ENCODE measurements around the gene SYT7.
"Not testable (repeated sequence)": the region's sequence is repeated elsewhere in the genome, so short reads cannot be mapped to it uniquely, and the experiment has no call there.

Gene SYT7

DNA sequence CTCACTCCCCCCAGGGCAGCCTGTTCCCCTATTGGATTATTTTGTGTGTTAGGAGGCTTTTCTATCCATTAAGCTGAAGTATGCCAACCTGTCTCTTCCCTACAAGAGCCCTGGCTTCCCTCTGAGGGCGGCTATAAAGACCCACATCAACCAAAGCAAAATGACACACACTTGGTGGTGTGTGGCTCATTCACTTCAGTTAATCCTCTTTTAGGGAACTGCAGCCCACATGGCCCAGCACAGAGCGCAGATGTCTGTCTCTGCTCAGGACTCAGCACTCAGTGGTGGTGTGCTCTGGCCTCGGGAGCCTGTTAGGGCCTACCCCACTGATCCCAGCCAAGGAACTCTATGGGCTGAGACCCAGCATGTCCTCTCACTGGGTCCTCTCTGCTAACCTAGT lies 104.5 kb downstream of the SYT7 start:
- no CpG with 5 or more reads among the region's 3 CpGs for WGBS (ENCODE audit: insufficient coverage, insufficient read length)
- no peak overlapping the region for H3K27ac ChIP-seq (ENCODE audit: low read length)
- DNase-seq (ENCODE audit: low read depth, low spot score): no peak

DNA sequence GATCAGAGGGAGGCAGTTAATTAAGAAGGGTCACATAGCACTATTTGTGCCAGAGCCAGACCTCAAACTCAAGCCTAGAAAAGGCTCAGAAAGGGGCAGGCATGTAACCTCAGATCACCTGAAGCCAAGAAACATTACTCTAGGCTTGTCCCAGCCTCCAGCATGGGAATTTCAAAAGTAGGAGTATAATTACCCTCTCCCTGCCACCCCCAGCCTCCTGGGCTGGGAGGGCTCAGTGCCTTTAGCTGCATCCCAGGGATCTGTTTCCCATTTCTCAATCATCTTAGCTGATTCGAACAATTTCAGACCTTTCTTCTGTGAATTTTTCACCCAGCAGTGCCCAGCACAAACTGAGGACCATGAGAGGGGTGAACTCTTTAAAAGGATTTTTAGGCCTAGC lies 105.4 kb downstream of the SYT7 start:
- Histone ChIP-seq H3K9me3 (ENCODE audit: control insufficient read depth, insufficient read depth, low read length) (no peaks in the 10 kb centered on the region), H3K27ac (ENCODE audit: low read length) (no peak overlapping the region), H3K4me3 (ENCODE audit: low read length) (no peak overlapping the region), H3K4me1 (ENCODE audit: control insufficient read depth, insufficient read depth, low read length) (peaks cover 2% of the 10 kb centered on the region), H3K27me3 (ENCODE audit: control insufficient read depth, insufficient read depth, low read length) (no peaks in the 10 kb centered on the region), H3K36me3 (ENCODE audit: control insufficient read depth, insufficient read depth, low read length) (no peaks in the 10 kb centered on the region)
- DNase-seq (ENCODE audit: low read depth, low spot score): no peak
- WGBS (ENCODE audit: insufficient coverage, insufficient read length): no CpG with 5 or more reads among the region's 1 CpG

More for the DNA sequence above, 104.5 kb downstream of the SYT7 start:
- no peaks in the 10 kb centered on the region for H3K9me3 ChIP-seq (ENCODE audit: control insufficient read depth, insufficient read depth, low read length)
- peaks cover 3% of the 10 kb centered on the region for H3K4me1 ChIP-seq (ENCODE audit: control insufficient read depth, insufficient read depth, low read length)
- no peak overlapping the region for H3K4me3 ChIP-seq (ENCODE audit: low read length)
- no peaks in the 10 kb centered on the region for H3K27me3 ChIP-seq (ENCODE audit: control insufficient read depth, insufficient read depth, low read length)
- no peaks in the 10 kb centered on the region for H3K36me3 ChIP-seq (ENCODE audit: control insufficient read depth, insufficient read depth, low read length)

DNA sequence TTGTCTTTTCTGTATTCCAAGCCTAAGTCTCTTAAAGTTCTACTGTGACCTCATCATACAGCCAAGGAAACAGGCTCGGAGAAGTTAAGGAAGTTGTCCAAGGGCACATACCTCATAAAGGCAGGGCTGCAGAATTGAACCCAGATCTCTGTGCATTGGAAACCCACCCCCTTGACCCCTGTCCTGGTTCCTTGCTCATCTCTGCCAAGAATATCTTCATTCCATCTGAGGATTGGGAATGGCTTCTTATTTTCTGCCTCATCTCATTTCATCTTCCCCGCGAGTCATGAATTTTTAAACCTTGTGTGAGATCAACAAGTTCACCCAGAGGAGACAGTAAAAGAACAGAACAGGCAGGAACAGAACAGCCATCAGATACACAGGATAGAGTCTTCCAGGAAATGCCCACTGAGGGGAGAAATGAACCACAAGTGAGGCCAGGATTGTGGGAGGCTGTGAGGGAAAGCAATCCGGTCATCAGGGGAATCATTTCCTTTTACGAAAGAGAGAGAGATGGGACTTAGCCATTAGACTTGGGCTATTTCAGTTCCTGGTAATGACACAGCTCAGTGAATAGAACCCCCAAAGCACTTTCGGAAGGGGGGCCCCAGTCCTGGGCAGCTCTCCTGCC lies 106.7 kb downstream of the SYT7 start:
- no CpG with 5 or more reads among the region's 6 CpGs for WGBS (ENCODE audit: insufficient coverage, insufficient read length)
- peaks cover 2% of the 10 kb centered on the region for H3K4me1 ChIP-seq (ENCODE audit: control insufficient read depth, insufficient read depth, low read length)
- H3K36me3 ChIP-seq (ENCODE audit: control insufficient read depth, insufficient read depth, low read length): no peaks in the 10 kb centered on the region
- H3K9me3 ChIP-seq (ENCODE audit: control insufficient read depth, insufficient read depth, low read length): no peaks in the 10 kb centered on the region
- H3K4me3 ChIP-seq (ENCODE audit: low read length): no peak overlapping the region
- H3K27me3 ChIP-seq (ENCODE audit: control insufficient read depth, insufficient read depth, low read length): no peaks in the 10 kb centered on the region
- DNase-seq (ENCODE audit: low read depth, low spot score): no peak
- H3K27ac ChIP-seq (ENCODE audit: low read length): no peak overlapping the region

DNA sequence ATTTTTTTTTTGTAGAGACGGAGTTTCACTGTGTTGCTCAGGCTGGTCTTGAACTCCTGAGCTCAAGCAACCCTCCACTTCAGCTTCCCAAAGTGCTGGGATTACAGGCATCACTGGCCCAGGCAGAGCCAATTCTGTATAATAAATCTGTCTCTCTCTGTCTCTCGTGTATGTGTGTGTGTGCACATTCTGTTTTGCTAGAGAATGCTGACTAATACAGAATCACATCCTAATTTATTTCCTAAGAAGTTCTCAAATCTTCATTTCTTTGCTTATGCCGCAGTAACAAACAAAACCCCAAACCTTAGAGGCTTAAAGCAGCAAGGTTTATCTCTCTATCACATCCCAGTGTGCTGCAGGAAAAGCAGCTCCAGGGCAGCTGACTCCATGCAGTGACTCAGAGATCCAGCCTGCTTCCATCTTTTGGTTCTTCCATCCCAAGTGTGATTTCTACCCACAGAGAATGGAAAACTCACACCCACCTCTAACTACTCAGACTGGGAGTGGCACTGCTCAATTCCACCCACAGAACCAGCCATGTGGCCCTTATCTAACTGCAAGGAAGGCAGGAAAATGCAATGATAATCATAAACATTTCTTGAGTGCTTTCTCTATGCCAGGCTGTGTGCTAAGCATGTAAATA lies 107.4 kb downstream of the SYT7 start:
- no CpG with 5 or more reads among the region's 3 CpGs for WGBS (ENCODE audit: insufficient coverage, insufficient read length)

DNA sequence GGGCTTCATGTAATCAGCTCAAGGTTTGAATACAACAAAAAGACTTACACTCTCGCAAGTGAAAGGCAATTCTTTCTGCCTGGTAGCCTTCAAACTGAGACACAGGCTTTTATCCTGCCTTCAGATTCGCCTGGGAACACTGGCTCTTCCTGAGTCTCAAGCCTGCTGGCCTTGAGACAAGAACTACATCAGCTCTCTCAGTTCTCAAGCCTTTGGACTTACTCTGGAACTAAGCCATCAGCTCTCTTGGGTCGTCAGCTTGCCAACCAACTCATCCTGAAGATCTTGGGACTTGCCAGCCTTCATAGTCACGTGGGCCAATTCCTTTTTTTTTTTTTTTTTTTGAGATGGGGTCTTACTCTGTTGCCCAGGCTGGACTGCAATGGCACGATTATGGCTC lies 108.0 kb downstream of the SYT7 start:
- DNase-seq (ENCODE audit: low read depth, low spot score): no peak
- no peaks in the 10 kb centered on the region for H3K9me3 ChIP-seq (ENCODE audit: control insufficient read depth, insufficient read depth, low read length)
- peaks cover 2% of the 10 kb centered on the region for H3K4me1 ChIP-seq (ENCODE audit: control insufficient read depth, insufficient read depth, low read length)
- no peaks in the 10 kb centered on the region for H3K36me3 ChIP-seq (ENCODE audit: control insufficient read depth, insufficient read depth, low read length)
- H3K27ac ChIP-seq (ENCODE audit: low read length): no peak overlapping the region
- H3K4me3 ChIP-seq (ENCODE audit: low read length): no peak overlapping the region
- H3K27me3 ChIP-seq (ENCODE audit: control insufficient read depth, insufficient read depth, low read length): no peaks in the 10 kb centered on the region
- no CpG with 5 or more reads among the region's 5 CpGs for WGBS (ENCODE audit: insufficient coverage, insufficient read length)

More for the DNA sequence above, 107.4 kb downstream of the SYT7 start:
- Histone ChIP-seq H3K27me3 (ENCODE audit: control insufficient read depth, insufficient read depth, low read length) (no peaks in the 10 kb centered on the region), H3K9me3 (ENCODE audit: control insufficient read depth, insufficient read depth, low read length) (no peaks in the 10 kb centered on the region), H3K36me3 (ENCODE audit: control insufficient read depth, insufficient read depth, low read length) (no peaks in the 10 kb centered on the region), H3K4me3 (ENCODE audit: low read length) (no peak overlapping the region), H3K27ac (ENCODE audit: low read length) (no peak overlapping the region), H3K4me1 (ENCODE audit: control insufficient read depth, insufficient read depth, low read length) (peaks cover 2% of the 10 kb centered on the region)
- no peak for DNase-seq (ENCODE audit: low read depth, low spot score)

DNA sequence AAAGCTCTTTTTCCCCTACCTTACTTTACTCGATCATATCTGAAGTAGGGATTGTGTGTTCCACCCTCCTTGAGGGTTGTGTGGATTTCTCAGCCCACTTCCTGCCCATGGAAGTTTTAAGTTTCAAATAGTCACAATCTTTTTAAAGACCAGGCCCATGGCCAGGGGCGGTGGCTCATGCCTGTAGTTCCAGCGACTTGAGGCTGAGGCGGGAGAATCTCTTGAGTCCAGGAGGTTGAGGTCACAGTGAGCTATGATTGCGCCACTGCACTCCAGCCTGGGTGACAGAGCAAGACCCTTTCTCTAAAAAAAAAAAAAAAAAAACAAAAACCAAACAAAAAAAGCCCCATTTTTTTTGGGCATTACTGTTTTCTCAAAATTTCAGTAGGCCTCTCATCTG lies 108.6 kb downstream of the SYT7 start:
- no CpG with 5 or more reads among the region's 5 CpGs for WGBS (ENCODE audit: insufficient coverage, insufficient read length)
- H3K27me3 ChIP-seq (ENCODE audit: control insufficient read depth, insufficient read depth, low read length): no peaks in the 10 kb centered on the region
- no peak overlapping the region for H3K4me3 ChIP-seq (ENCODE audit: low read length)
- H3K27ac ChIP-seq (ENCODE audit: low read length): no peak overlapping the region
- no peaks in the 10 kb centered on the region for H3K9me3 ChIP-seq (ENCODE audit: control insufficient read depth, insufficient read depth, low read length)
- H3K4me1 ChIP-seq (ENCODE audit: control insufficient read depth, insufficient read depth, low read length): no peaks in the 10 kb centered on the region
- H3K36me3 ChIP-seq (ENCODE audit: control insufficient read depth, insufficient read depth, low read length): no peaks in the 10 kb centered on the region
- no peak for DNase-seq (ENCODE audit: low read depth, low spot score)

DNA sequence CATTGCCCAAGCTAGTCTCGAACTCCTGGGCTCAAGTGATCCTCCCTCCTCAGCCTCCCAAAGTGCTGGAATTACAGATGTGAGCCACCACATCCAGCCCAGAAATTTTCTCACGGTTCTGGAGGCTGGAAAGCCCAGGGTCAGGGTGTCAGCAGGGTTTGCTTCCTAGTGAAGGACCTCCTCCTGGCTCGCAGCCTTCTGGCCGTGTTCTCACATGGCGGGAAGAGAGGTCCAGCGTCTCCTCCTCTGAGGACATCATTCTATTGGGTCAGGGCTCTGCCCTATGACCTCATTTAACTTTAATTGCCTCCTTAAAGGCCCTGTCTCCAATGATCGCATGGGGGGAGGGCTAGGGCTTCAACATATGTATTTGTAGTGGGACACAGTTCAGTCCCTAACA lies 112.9 kb downstream of the SYT7 start:
- no CpG with 5 or more reads among the region's 7 CpGs for WGBS (ENCODE audit: insufficient coverage, insufficient read length)
- H3K36me3 ChIP-seq (ENCODE audit: control insufficient read depth, insufficient read depth, low read length): no peaks in the 10 kb centered on the region
- H3K9me3 ChIP-seq (ENCODE audit: control insufficient read depth, insufficient read depth, low read length): no peaks in the 10 kb centered on the region
- no peak overlapping the region for H3K27ac ChIP-seq (ENCODE audit: low read length)
- H3K4me1 ChIP-seq (ENCODE audit: control insufficient read depth, insufficient read depth, low read length): no peaks in the 10 kb centered on the region
- no peak for DNase-seq (ENCODE audit: low read depth, low spot score)
- H3K27me3 ChIP-seq (ENCODE audit: control insufficient read depth, insufficient read depth, low read length): no peaks in the 10 kb centered on the region
- H3K4me3 ChIP-seq (ENCODE audit: low read length): no peak overlapping the region

DNA sequence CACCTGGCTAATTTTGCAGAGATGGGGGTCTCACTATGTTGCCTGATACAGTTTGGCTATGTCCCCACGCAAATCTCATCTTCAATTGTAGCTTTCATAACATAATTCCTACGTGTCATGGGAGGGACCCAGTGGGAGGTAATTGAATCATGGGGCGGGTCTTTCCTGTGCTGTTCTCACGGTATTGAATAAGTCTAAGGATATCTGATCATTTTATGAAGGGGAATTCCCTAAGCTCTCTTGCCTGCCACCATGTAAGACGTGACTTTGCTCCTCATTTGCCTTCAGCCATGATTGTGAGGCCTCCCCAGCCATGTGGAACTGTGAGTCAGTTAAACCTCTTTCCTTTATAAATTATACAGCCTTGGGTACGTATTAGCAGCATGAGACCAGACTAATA lies 113.3 kb downstream of the SYT7 start:
- not testable (repeated sequence) for H3K27me3 ChIP-seq (ENCODE audit: control insufficient read depth, insufficient read depth, low read length); H3K36me3 ChIP-seq (ENCODE audit: control insufficient read depth, insufficient read depth, low read length); H3K4me1 ChIP-seq (ENCODE audit: control insufficient read depth, insufficient read depth, low read length); H3K27ac ChIP-seq (ENCODE audit: low read length); H3K4me3 ChIP-seq (ENCODE audit: low read length); H3K9me3 ChIP-seq (ENCODE audit: control insufficient read depth, insufficient read depth, low read length); DNase-seq (ENCODE audit: low read depth, low spot score)
- WGBS (ENCODE audit: insufficient coverage, insufficient read length): no CpG with 5 or more reads among the region's 6 CpGs
